Lung (tissue), 12 donors: ENCODE measurements around the gene CELF2. TPM values are rescaled to one million over a fixed set of nuclear protein-coding genes. Genes with fewer than 3 reads are reported as not detected.

Experiments
- ATAC-seq: fragments of 200-7000 bp; cut with Tn5 transposase; one replicate; pipeline ENCODE4 v1.9.1; 2020; ENCODE audit warnings: moderate number of reproducible peaks; ENCODE audit not compliant: insufficient read depth, low FRiP score
- DNase-seq, 3 donors: peaks; one replicate each; pipeline ENCODE4 v3.0.0-alpha.2; 2013 to 2017
- H3K27ac ChIP-seq, 2 donors: one replicate each; pipeline ENCODE4 v1.5.1; 2013; ENCODE audit warnings: mild to moderate bottlenecking in 2 of 2, moderate library complexity in 2 of 2, control low read depth in 1 of 2, inconsistent platforms in 1 of 2, low read depth in 1 of 2, low read length in 1 of 2
- H3K27me3 ChIP-seq, 3 donors: one replicate each; pipeline ENCODE4 v1.5.1; 2013; ENCODE audit warnings: low read length in 2 of 3; ENCODE audit not compliant: control insufficient read depth in 3 of 3, insufficient read depth in 3 of 3
- H3K36me3 ChIP-seq, 4 donors: one replicate each; pipeline ENCODE4 v1.5.1; 2013; ENCODE audit warnings: low read length in 4 of 4, mild to moderate bottlenecking in 1 of 4, moderate library complexity in 1 of 4; ENCODE audit not compliant: control insufficient read depth in 4 of 4, insufficient read depth in 4 of 4
- H3K4me1 ChIP-seq, 5 donors: one replicate each; pipeline ENCODE4 v1.5.1; 2013; ENCODE audit warnings: low read length in 5 of 5, mild to moderate bottlenecking in 2 of 5, moderate library complexity in 1 of 5; ENCODE audit not compliant: control insufficient read depth in 5 of 5, insufficient read depth in 5 of 5
- H3K4me3 ChIP-seq: one replicate; pipeline ENCODE4 v1.5.1; 2013; ENCODE audit warnings: mild to moderate bottlenecking, control low read depth, moderate library complexity
- H3K9ac ChIP-seq, 2 donors: one replicate each; pipeline ENCODE4 v1.5.1; 2013; ENCODE audit warnings: low read length in 2 of 2, control low read depth in 1 of 2; ENCODE audit not compliant: insufficient read depth in 1 of 2
- H3K9me3 ChIP-seq, 4 donors: one replicate each; pipeline ENCODE4 v1.5.1; 2013; ENCODE audit warnings: low read length in 3 of 4, mild to moderate bottlenecking in 1 of 4, moderate library complexity in 1 of 4; ENCODE audit not compliant: control insufficient read depth in 4 of 4, insufficient read depth in 3 of 4
- WGBS, 2 donors: extraction: QIAGEN DNeasy Blood & Tissue Kit; methylation state at CpG; one replicate each; pipeline ENCODE4 v1.1.7; 2013; 5-methylcytosine and 5-hydroxymethylcytosine counted together
- polyA plus RNA-seq, 2 donors: library from polyadenylated mRNA; stranded (reverse); fragments of 200-250 nt; gene quantifications; one replicate each; pipeline ENCODE4 v1.2.1, GENCODE V29; 2013
- total RNA-seq, 2 donors: library from RNA; depleted of rRNA in 1 of 2; stranded (reverse); fragments of >200 nt in 1 of 2; gene quantifications; one replicate each; pipeline ENCODE4 v1.2.1, GENCODE V29; 2014 to 2021
- TF ChIP-seq, protein P1 (sequence below): IDR thresholded peaks from 2 replicates; pipeline ENCODE4 v1.5.1; 2012; ENCODE audit warnings: mild to moderate bottlenecking; ENCODE audit errors: control extremely low read depth, extremely low read depth
- donor health status: control.
- donor health status: control.
- donor health status: Bipolar disorder and iron deficiency.
- donor health status: healthy.
- donor health status: DM: yes; HTN: yes; CAD: no.

The CELF2 gene
- total and polyA plus RNA-seq, 4 donors, result 13.6 to 115 (median 63.7) TPM

- no peak for ATAC-seq
- Histone ChIP-seq H3K4me3 (no peak overlapping the region), H3K27ac (no peak overlapping the region)
Measured at GRCh38 chr10:11170574-11170973, 152.9 kb downstream of the CELF2 start.

GRCh38 chr10:11170993-11171851 is 153.6 kb downstream of the CELF2 start:
- Histone ChIP-seq H3K9me3 (no peaks in the 10 kb centered on the region), H3K4me3 (no peak overlapping the region), H3K36me3 (peaks cover 0 to 8% (median 4%) of the 10 kb centered on the region in 4 donors), H3K9ac (no peak overlapping the region), H3K27ac (peak overlapping the region in 1 of 2 donors; percentile 73), H3K27me3 (no peaks in the 10 kb centered on the region), H3K4me1 (peaks cover 0 to 17% (median 1%) of the 10 kb centered on the region in 5 donors)
- DNase-seq (no peak), ATAC-seq (no peak)
- TF ChIP-seq, protein P1, sequence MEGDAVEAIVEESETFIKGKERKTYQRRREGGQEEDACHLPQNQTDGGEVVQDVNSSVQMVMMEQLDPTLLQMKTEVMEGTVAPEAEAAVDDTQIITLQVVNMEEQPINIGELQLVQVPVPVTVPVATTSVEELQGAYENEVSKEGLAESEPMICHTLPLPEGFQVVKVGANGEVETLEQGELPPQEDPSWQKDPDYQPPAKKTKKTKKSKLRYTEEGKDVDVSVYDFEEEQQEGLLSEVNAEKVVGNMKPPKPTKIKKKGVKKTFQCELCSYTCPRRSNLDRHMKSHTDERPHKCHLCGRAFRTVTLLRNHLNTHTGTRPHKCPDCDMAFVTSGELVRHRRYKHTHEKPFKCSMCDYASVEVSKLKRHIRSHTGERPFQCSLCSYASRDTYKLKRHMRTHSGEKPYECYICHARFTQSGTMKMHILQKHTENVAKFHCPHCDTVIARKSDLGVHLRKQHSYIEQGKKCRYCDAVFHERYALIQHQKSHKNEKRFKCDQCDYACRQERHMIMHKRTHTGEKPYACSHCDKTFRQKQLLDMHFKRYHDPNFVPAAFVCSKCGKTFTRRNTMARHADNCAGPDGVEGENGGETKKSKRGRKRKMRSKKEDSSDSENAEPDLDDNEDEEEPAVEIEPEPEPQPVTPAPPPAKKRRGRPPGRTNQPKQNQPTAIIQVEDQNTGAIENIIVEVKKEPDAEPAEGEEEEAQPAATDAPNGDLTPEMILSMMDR, result no peak
- 24 to 52% methylated on average over 8 of the region's 8 CpGs for WGBS, 2 donors

More at GRCh38 chr10:11170574-11170973, 152.9 kb downstream of the CELF2 start:
- H3K4me1 ChIP-seq, result peaks cover 0 to 12% (median 4%) of the 10 kb centered on the region in 5 donors
- peaks cover 0 to 9% (median 4%) of the 10 kb centered on the region in 4 donors for H3K36me3 ChIP-seq
- WGBS, 2 donors, result 25 to 68% methylated on average over 8 of the region's 8 CpGs
- no peaks in the 10 kb centered on the region for H3K27me3 ChIP-seq
- no peaks in the 10 kb centered on the region for H3K9me3 ChIP-seq
- no peak overlapping the region for H3K9ac ChIP-seq
- TF ChIP-seq, protein P1, result no peak
- no peak for DNase-seq

- Histone ChIP-seq H3K27ac (peak overlapping the region in 1 of 2 donors; percentile 24), H3K27me3 (no peaks in the 10 kb centered on the region), H3K4me1 (peaks cover 0 to 11% (median 6%) of the 10 kb centered on the region in 5 donors), H3K4me3 (no peak overlapping the region), H3K36me3 (peaks cover 0 to 7% (median under 1%) of the 10 kb centered on the region in 4 donors), H3K9me3 (no peaks in the 10 kb centered on the region), H3K9ac (no peak overlapping the region)
- ATAC-seq (no peak), DNase-seq (no peak)
- 50 to 70% methylated on average over 5 of the region's 5 CpGs for WGBS, 2 donors
- TF ChIP-seq, protein P1, result no peak
Measured at GRCh38 chr10:11173042-11173441, 155.4 kb downstream of the CELF2 start.
